Peyer's patch (tissue), 4 donors: ENCODE data around the gene SLC44A3. TPM values are rescaled to one million over a fixed set of nuclear protein-coding genes. Genes with fewer than 3 reads are reported as not detected.

Experiments used
- DNase-seq, 3 donors: peaks; one replicate each; pipeline ENCODE4 v3.0.0-alpha.2; 2017 to 2019
- H3K27ac ChIP-seq, 4 donors: fragments of 200-600 bp; sonication (generic); one replicate each; pipeline ENCODE4 v1.5.1; 2016 to 2019
- H3K27me3 ChIP-seq, 2 donors: fragments of 200-600 bp; sonication (generic); one replicate each; pipeline ENCODE4 v1.5.1; 2019
- H3K36me3 ChIP-seq, 3 donors: fragments of 200-600 bp; sonication (generic); one replicate each; pipeline ENCODE4 v1.5.1; 2016 to 2019
- H3K4me1 ChIP-seq, 4 donors: fragments of 200-600 bp; sonication (generic); one replicate each; pipeline ENCODE4 v1.5.1; 2016 to 2019
- H3K4me3 ChIP-seq, 4 donors: fragments of 200-600 bp; sonication (generic); 1 replicate in 3 of 4; 2 replicates in 1 of 4; pipeline ENCODE4 v1.5.1; 2016 to 2019; ENCODE audit warnings: mild to moderate bottlenecking in 1 of 4
- H3K9me3 ChIP-seq, 4 donors: fragments of 200-600 bp; sonication (generic); one replicate each; pipeline ENCODE4 v1.5.1; 2016 to 2019; ENCODE audit warnings: mild to moderate bottlenecking in 1 of 4
- CTCF ChIP-seq, 6 experiments: fragments of 450-650 bp in 4 of 6; fragments of 200-600 bp in 2 of 6; sonication (generic) in 1 of 6; IDR thresholded peaks; one replicate each; pipeline ENCODE4 v1.5.1; 2017 to 2019; ENCODE audit warnings: antibody characterized with exemption in 6 of 6, mild to moderate bottlenecking in 3 of 6, moderate library complexity in 1 of 6
- POLR2A ChIP-seq, 2 donors: fragments of 450-650 bp; IDR thresholded peaks; one replicate each; pipeline ENCODE4 v1.5.1; 2017; ENCODE audit warnings: antibody characterized with exemption in 2 of 2, mild to moderate bottlenecking in 2 of 2, moderate library complexity in 2 of 2
- total RNA-seq, 4 donors: library from RNA; depleted of rRNA; stranded (reverse); fragments of >200 nt; gene quantifications; one replicate each; pipeline ENCODE4 v1.1.0, GENCODE V29; 2016

The SLC44A3 gene
- total RNA-seq, 4 donors from 2014 or later, result 26.4 to 49.0 (median 40.0) TPM

DNA sequence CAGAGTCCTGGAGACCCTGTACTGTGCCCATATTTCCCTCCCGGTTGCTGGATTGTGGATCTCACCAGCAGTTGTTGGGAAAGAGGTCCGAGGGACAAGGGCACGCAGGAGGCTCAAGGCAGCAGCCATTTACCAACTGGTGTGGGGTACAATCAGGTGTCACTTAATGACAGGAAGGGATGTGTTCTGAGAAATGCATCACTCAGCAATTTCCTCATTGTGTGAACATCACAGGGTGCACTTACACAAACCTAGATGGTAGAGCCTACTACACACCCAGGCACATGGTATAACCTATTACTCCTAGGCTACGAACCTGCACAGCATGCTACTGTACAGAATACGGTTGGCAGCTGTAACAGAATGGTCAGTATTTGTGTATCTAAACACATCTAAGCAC, 20.7 kb downstream of the SLC44A3 start:
- Histone ChIP-seq H3K4me3 (no peak overlapping the region), H3K36me3 (peaks cover 0 to 32% (median 0%) of the 10 kb centered on the region in 3 donors), H3K27me3 (no peaks in the 10 kb centered on the region), H3K9me3 (no peaks in the 10 kb centered on the region), H3K4me1 (no peaks in the 10 kb centered on the region), H3K27ac (no peak overlapping the region)
- no peak for DNase-seq
- TF ChIP-seq POLR2A (IDR thresholded peaks at IDR 0.05) (no peak), CTCF (IDR thresholded peaks at IDR 0.05) (no peak)

DNA sequence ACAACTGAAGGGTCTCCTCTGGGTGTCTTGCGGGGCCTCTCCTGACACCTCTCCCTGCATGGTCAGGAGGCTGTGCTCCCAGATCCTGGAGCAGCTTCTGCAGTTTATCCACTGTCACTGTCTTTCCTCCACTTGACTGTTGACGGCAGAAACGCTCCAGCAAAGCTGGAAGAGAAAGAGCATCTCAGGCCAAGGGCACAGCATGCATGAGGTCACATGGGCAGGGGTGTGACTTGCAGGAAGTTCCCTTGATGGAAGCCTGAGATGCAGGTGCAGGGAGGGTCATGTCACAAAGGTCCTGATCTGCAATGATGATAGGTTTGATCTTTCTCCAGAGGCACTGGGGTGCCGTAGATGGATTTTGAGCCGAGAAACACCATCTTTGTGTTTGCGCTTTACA, 23.3 kb downstream of the SLC44A3 start:
- H3K4me3 ChIP-seq, result no peak overlapping the region
- DNase-seq, result peak in 1 of 3 donors; percentile 62
- peaks cover 0 to 44% (median 0%) of the 10 kb centered on the region in 3 donors for H3K36me3 ChIP-seq
- no peak overlapping the region for H3K27ac ChIP-seq
- no peak for TF ChIP-seq CTCF (IDR thresholded peaks at IDR 0.05)
- no peak for TF ChIP-seq POLR2A (IDR thresholded peaks at IDR 0.05)
- no peaks in the 10 kb centered on the region for H3K27me3 ChIP-seq
- H3K9me3 ChIP-seq, result no peaks in the 10 kb centered on the region
- H3K4me1 ChIP-seq, result no peaks in the 10 kb centered on the region

DNA sequence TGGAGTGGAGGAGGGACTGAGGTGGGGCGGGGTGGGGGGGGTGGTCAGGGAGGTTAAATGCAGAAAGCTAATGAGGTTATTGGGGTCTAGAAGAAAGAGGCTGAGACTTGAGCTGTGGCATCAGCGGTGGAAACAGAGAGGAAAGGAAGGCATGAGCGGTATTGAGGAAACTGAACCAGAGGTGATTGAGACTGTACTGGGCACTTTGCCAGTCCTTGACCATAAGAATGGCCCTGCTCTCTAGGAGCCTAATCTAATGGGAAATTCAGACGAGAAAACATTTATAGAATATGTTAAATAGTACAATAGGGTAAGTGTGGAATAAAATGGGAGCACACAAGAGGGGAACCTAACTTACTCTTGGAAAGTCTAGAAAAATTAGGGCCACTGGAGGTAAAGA, 23.7 kb downstream of the SLC44A3 start:
- no peak for DNase-seq
- Histone ChIP-seq H3K4me1 (no peaks in the 10 kb centered on the region), H3K4me3 (no peak overlapping the region), H3K36me3 (peaks cover 0 to 44% (median 0%) of the 10 kb centered on the region in 3 donors), H3K27me3 (no peaks in the 10 kb centered on the region), H3K9me3 (no peaks in the 10 kb centered on the region), H3K27ac (no peak overlapping the region)
- TF ChIP-seq CTCF (IDR thresholded peaks at IDR 0.05) (no peak), POLR2A (IDR thresholded peaks at IDR 0.05) (no peak)

GRCh38 chr1:94846308-94846707, 26.2 kb downstream of the SLC44A3 start:
- Histone ChIP-seq H3K36me3 (peaks cover 0 to 43% (median 0%) of the 10 kb centered on the region in 3 donors), H3K27ac (no peak overlapping the region)
- TF ChIP-seq CTCF (IDR thresholded peaks at IDR 0.05) (no peak), POLR2A (IDR thresholded peaks at IDR 0.05) (no peak)

GRCh38 chr1:94851571-94851970, 31.4 kb downstream of the SLC44A3 start:
- H3K4me3 ChIP-seq, result no peak overlapping the region
- TF ChIP-seq CTCF (IDR thresholded peaks at IDR 0.05) (no peak), POLR2A (IDR thresholded peaks at IDR 0.05) (no peak)
- peaks cover 0 to 12% (median 2%) of the 10 kb centered on the region in 4 donors for H3K4me1 ChIP-seq
- H3K27me3 ChIP-seq, result no peaks in the 10 kb centered on the region
- peaks cover 0 to 21% (median 0%) of the 10 kb centered on the region in 3 donors for H3K36me3 ChIP-seq
- no peak overlapping the region for H3K27ac ChIP-seq
- no peaks in the 10 kb centered on the region for H3K9me3 ChIP-seq
- DNase-seq, result no peak

More at GRCh38 chr1:94846308-94846707, 26.2 kb downstream of the SLC44A3 start:
- Histone ChIP-seq H3K27me3 (no peaks in the 10 kb centered on the region), H3K4me3 (no peak overlapping the region), H3K9me3 (no peaks in the 10 kb centered on the region), H3K4me1 (no peaks in the 10 kb centered on the region)
- DNase-seq, result no peak

DNA sequence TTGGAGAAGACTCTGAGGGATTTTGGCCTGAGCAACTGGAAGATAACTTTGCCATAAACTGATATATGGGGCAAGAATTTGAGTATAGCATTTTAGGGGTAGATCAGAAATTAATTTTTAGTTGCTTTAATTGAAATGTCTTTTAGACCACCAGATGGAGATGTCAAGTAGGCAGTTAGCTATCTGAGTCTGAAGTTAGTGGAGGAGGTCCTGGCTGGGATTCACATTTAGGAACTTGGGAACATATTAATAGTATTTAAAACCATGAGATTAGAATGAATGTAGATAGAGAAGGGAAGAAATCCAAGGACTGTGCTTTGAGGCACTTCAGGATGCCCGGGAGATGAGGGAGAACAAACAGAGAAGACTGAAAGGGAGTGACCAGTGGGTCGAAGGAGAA, 32.6 kb downstream of the SLC44A3 start:
- Histone ChIP-seq H3K27ac (no peak overlapping the region), H3K9me3 (no peaks in the 10 kb centered on the region), H3K4me1 (peaks cover 0 to 12% (median 2%) of the 10 kb centered on the region in 4 donors), H3K4me3 (no peak overlapping the region), H3K27me3 (no peaks in the 10 kb centered on the region), H3K36me3 (peaks cover 0 to 11% (median 0%) of the 10 kb centered on the region in 3 donors)
- no peak for DNase-seq
- TF ChIP-seq POLR2A (IDR thresholded peaks at IDR 0.05) (no peak), CTCF (IDR thresholded peaks at IDR 0.05) (no peak)
